HG02970 (cell line): ENCODE results near the gene RTN4IP1.
"Not testable (repeated sequence)": the region's sequence is repeated elsewhere in the genome, so short reads cannot be mapped to it uniquely, and the experiment has no call there.

Experiments
- ATAC-seq: cut with Tn5 transposase; IDR thresholded peaks from one replicate; pipeline ENCODE4 v1.9.1; 2021; ENCODE audit warnings: mild to moderate bottlenecking, moderate library complexity, moderate number of reproducible peaks; ENCODE audit not compliant: unreplicated experiment, low FRiP score

RTN4IP1 gene

GRCh38 chr6:106588937-106589336 lies 40.4 kb downstream of the RTN4IP1 start:
- ATAC-seq = not testable (repeated sequence)

- no peak for ATAC-seq
Observed at GRCh38 chr6:106586815-106587415, 42.4 kb downstream of the RTN4IP1 start.

DNA sequence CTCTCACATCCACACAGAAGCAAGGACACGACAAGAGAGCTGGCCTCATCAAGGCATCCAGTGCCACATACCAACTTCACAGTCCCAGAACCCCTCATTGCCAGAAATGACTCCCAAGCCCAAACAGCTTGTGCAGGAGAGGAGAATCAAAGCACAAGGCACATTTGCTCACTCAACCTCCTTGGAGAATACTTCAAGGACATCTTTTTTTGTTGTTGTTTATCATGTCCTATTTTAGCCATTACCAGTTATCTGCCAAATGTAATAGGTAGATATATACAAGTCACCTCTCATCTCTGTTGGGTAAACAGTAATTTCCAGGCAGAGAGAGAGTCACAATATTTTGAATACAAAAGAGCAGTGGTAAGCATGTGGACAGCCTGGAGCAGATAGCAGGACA lies 47.8 kb downstream of the RTN4IP1 start:
- ATAC-seq = no peak

- no peak for ATAC-seq
Observed at GRCh38 chr6:106579281-106579680, 50.0 kb downstream of the RTN4IP1 start.

- ATAC-seq = no peak
Observed at GRCh38 chr6:106574741-106575458, 54.4 kb downstream of the RTN4IP1 start.

GRCh38 chr6:106572875-106573585 lies 56.3 kb downstream of the RTN4IP1 start:
- ATAC-seq = no peak

DNA sequence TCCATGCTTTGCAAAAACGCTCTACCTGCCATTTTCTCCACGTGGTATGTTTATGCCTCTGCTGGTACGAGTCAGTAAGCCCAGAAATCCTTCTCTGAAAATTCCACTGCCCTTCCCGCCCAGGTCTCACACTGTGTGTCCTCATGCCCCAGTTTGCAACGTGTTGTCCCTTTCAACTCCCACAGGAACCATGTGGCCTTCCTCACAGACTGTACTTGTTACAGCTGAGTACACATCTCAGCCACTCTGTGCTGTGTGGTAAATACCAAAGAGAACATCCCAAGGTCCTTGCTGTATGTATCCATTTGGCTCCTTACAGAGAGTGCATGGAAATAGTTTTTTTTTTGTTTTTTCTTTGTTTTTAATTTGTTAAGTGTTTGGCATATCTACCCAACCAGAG lies 56.9 kb downstream of the RTN4IP1 start:
- ATAC-seq = no peak

- ATAC-seq = no peak
Observed at GRCh38 chr6:106569428-106569827, 59.9 kb downstream of the RTN4IP1 start.

DNA sequence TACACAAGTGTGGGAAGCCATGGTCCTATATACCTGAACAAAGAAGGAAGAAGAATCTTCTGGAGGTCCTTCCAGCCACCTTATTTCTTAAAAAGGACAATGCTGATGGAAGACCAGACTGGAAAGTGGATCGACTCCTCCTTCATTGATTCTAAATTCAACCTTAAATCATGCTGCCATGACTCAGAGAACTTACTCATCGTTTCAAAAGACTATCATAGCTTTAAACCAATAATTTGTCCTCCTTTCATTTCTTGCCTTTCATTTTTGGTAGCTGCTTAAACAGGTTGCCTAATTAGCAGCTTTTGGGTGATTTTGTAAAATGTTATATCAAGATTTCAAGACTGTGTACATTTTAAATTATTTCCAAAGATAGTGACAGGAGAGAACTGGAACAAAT lies 60.8 kb downstream of the RTN4IP1 start:
- no peak for ATAC-seq

DNA sequence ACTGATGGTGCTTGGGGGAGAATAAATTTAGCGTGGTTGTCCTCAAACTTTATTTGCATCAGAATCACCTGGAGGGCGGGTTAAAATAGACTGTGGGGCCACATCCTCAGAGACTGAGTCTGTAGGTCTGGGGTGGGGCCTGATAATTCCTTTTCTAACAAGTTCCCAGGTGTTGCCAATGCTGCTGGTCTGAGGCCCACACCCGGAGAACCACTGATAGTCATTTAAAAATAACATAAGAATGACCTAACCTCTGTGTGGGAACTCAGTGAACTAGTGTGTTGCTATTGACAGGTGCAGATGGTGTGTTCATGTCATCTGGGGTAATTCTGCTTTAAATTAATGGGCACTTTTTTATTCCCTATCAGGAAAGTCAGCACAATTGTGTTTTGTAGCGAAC lies 64.8 kb downstream of the RTN4IP1 start:
- ATAC-seq = no peak

GRCh38 chr6:106563614-106564013 lies 65.7 kb downstream of the RTN4IP1 start:
- ATAC-seq = no peak

DNA sequence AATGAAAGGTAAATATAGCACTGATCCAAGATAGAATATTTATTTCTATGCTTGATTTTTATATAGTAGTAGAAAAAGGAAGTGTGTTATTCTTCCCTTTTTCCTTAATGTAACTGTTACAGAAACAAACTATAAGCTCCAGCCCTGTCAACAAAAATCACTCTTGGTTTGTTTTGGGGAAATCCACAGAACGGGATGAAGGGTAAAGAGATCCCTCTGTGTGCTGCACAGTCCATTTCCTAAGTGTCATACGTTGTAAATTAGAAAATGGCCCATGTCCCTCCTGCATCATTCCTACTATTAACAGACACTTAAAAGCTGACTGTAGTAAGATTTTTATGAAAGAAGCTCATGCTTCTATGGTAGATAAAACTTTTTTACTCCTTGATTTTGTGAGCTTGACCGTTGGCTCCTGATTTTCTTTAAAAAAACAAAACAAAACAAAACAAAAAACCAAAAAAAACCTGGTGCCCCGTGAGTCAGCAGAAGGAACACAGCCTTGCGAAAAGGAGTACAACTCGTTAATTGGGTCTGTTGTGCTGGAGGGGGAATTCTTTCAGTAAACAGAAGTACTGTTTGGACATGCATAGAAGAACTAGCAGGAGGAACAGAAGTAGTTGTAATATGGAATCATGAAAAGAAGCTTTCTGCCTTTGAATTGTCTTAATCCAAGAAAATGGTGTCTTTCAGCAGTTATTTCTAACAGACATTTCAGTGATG lies 67.5 kb downstream of the RTN4IP1 start:
- ATAC-seq = no peak

GRCh38 chr6:106560996-106561685 lies 68.2 kb downstream of the RTN4IP1 start:
- no peak for ATAC-seq

DNA sequence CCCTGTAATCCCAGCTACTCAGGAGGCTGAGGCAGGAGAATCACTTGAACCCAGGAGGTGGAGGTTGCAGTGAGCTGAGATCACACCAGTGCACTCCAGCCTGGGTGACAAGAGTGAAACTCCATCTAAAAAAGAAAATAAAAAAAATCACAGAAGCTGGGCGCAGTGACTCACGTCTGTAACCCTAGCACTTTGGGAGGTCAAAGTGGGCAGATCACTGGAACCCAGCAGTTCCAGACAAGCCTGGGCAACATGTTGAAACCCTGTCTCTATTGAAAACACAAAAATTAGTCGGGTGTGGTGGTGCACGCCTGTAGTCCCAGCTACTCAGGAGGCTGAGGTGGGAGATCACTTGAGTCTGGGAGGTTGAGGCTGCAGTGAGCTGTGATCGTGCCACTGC lies 69.6 kb downstream of the RTN4IP1 start:
- ATAC-seq = not testable (repeated sequence)

DNA sequence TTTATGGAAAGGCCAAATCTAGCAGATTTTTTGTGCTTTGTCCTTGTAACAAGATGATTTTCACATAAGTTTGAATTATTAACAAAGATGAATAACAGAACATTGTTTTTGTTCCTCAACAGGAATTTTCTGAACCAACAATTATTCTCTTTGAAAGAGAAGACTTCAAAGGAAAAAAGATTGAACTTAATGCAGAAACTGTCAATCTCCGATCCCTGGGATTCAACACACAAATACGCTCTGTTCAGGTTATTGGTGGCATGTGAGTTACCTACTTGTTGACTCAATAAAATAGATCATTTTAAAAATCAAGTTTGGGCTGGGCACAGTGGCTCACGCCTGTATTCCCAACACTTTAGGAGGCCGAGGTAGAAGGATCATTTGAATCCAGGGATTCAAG lies 70.9 kb downstream of the RTN4IP1 start:
- ATAC-seq = no peak

DNA sequence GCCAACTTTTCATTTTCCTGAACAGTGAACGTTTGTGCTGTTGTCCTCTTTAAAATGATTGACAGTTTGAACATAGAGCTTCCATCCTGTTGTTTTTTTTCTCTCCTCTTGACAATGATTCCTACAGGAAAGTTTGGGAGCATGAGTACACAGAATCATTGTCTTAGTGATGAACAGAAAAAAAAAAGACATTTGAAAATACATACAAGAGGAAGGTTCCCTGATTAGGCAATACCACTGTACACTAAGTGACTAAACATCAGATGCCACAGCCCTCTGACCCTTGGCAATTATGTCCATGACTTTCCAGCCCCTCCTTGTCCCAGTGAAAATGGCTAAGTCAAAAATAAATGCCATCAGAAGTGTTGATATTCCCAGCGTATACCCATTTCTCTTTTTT lies 71.5 kb downstream of the RTN4IP1 start:
- ATAC-seq = no peak

GRCh38 chr6:106556368-106556960 lies 72.8 kb downstream of the RTN4IP1 start:
- no peak for ATAC-seq

GRCh38 chr6:106555767-106556166 lies 73.5 kb downstream of the RTN4IP1 start:
- ATAC-seq = no peak

DNA sequence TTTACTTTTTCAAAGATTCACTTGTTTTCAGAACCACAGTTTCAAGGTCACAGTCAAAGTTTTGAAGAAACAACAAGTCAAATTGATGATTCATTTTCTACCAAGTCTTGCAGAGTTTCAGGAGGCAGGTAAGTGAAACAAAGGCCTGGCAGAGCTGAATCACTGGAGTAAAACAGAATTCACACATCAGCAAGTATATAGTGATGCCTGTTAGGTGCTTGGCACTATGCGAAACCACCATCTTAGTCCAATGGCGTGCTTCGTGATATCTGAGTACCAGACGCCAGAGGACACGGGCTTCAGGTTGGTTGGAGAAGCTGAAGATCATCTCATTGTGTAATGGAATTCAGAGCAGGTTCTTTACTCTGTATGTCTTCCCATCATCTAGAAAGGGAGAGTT lies 75.9 kb downstream of the RTN4IP1 start:
- no peak for ATAC-seq

DNA sequence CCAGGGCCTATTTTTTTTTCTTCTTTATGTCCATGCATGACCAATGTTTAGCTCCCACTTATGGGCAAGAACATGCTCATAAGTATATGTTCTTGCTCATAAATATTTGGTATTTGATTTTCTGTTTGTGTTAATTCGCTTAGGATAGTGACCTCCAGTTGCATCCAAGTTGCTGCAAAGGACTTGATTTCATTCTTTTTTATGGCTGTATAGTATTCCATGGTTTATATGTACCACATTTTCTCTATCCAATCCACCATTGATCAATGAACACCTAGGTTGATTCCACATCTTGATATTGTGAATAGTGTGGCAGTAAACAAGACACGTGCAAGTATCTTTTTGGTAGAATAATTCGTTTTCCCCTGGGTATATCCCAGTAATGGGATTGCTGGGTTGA lies 78.1 kb downstream of the RTN4IP1 start:
- no peak for ATAC-seq
